ENCODE measurements around the gene SPON1.

The SPON1 gene

GRCh38 chr11:13958641-13959400, 3.7 kb upstream of the SPON1 start:
- no peak overlapping the region for H3K27ac ChIP-seq
- TF ChIP-seq CTCF (conservative IDR thresholded peaks at IDR 0.05): no peak

GRCh38 chr11:13962198-13962561, 343 bp upstream of the SPON1 start:
- TF ChIP-seq CTCF (conservative IDR thresholded peaks at IDR 0.05): no peak
- H3K27ac ChIP-seq: no peak overlapping the region

- no peak for TF ChIP-seq CTCF (conservative IDR thresholded peaks at IDR 0.05)
Observed at GRCh38 chr11:13963169-13963948, 836 bp downstream of the SPON1 start.

GRCh38 chr11:13963949-13964770, 1.6 kb downstream of the SPON1 start:
- no peak for TF ChIP-seq CTCF (conservative IDR thresholded peaks at IDR 0.05)

More at GRCh38 chr11:13963169-13963948, 836 bp downstream of the SPON1 start:
- no peak overlapping the region for H3K27ac ChIP-seq

GRCh38 chr11:13964771-13965074, 2.2 kb downstream of the SPON1 start:
- no peak for TF ChIP-seq CTCF (conservative IDR thresholded peaks at IDR 0.05)
- no peak overlapping the region for H3K27ac ChIP-seq

More at GRCh38 chr11:13963949-13964770, 1.6 kb downstream of the SPON1 start:
- H3K27ac ChIP-seq: no peak overlapping the region

GRCh38 chr11:13965337-13965736, 2.8 kb downstream of the SPON1 start:
- H3K27ac ChIP-seq: no peak overlapping the region
- no peak for TF ChIP-seq CTCF (conservative IDR thresholded peaks at IDR 0.05)

GRCh38 chr11:13966013-13966412, 3.5 kb downstream of the SPON1 start:
- no peak for TF ChIP-seq CTCF (conservative IDR thresholded peaks at IDR 0.05)
- no peak overlapping the region for H3K27ac ChIP-seq

Measured in VCaP (cell line).